Measurements from ENCODE around the gene ANXA2R.
"Not testable (repeated sequence)": the region's sequence is repeated elsewhere in the genome, so short reads cannot be mapped to it uniquely, and the experiment has no call there.

ANXA2R gene

GRCh38 chr5:43074987-43075318 lies 34.8 kb upstream of the ANXA2R start:
- TF ChIP-seq, protein P1, sequence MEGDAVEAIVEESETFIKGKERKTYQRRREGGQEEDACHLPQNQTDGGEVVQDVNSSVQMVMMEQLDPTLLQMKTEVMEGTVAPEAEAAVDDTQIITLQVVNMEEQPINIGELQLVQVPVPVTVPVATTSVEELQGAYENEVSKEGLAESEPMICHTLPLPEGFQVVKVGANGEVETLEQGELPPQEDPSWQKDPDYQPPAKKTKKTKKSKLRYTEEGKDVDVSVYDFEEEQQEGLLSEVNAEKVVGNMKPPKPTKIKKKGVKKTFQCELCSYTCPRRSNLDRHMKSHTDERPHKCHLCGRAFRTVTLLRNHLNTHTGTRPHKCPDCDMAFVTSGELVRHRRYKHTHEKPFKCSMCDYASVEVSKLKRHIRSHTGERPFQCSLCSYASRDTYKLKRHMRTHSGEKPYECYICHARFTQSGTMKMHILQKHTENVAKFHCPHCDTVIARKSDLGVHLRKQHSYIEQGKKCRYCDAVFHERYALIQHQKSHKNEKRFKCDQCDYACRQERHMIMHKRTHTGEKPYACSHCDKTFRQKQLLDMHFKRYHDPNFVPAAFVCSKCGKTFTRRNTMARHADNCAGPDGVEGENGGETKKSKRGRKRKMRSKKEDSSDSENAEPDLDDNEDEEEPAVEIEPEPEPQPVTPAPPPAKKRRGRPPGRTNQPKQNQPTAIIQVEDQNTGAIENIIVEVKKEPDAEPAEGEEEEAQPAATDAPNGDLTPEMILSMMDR (IDR thresholded peaks at IDR 0.05; ENCODE audit: control insufficient read depth, insufficient read depth, low read depth, low read length, missing control alignments) = no peak
- H3K4me3 ChIP-seq (ENCODE audit: control insufficient read depth, low read depth, low read length) = no peak overlapping the region
- DNase-seq (ENCODE audit: low read depth) = no peak

GRCh38 chr5:43073597-43074546 lies 33.8 kb upstream of the ANXA2R start:
- DNase-seq (ENCODE audit: low read depth) = no peak
- no peak overlapping the region for H3K4me3 ChIP-seq (ENCODE audit: control insufficient read depth, low read depth, low read length)
- TF ChIP-seq, protein P1 (IDR thresholded peaks at IDR 0.05; ENCODE audit: control insufficient read depth, insufficient read depth, low read depth, low read length, missing control alignments) = peak; percentile 70

- not testable (repeated sequence) for H3K4me3 ChIP-seq (ENCODE audit: control insufficient read depth, low read depth, low read length); DNase-seq (ENCODE audit: low read depth)
Measured at GRCh38 chr5:43069401-43069720, 29.2 kb upstream of the ANXA2R start.

- peak overlapping the region; percentile 75 for H3K4me3 ChIP-seq (ENCODE audit: control insufficient read depth, low read depth, low read length)
- TF ChIP-seq, protein P1 (IDR thresholded peaks at IDR 0.05; ENCODE audit: control insufficient read depth, insufficient read depth, low read depth, low read length, missing control alignments) = no peak
- DNase-seq (ENCODE audit: low read depth) = no peak
Measured at GRCh38 chr5:43068037-43068436, 27.9 kb upstream of the ANXA2R start.

- peak overlapping the region; percentile 75 for H3K4me3 ChIP-seq (ENCODE audit: control insufficient read depth, low read depth, low read length)
- no peak for DNase-seq (ENCODE audit: low read depth)
- TF ChIP-seq, protein P1 (IDR thresholded peaks at IDR 0.05; ENCODE audit: control insufficient read depth, insufficient read depth, low read depth, low read length, missing control alignments) = no peak
Measured at GRCh38 chr5:43066799-43067741, 27.0 kb upstream of the ANXA2R start.

GRCh38 chr5:43065948-43066798 lies 26.1 kb upstream of the ANXA2R start:
- TF ChIP-seq, protein P1 (IDR thresholded peaks at IDR 0.05; ENCODE audit: control insufficient read depth, insufficient read depth, low read depth, low read length, missing control alignments) = no peak
- no peak for DNase-seq (ENCODE audit: low read depth)
- H3K4me3 ChIP-seq (ENCODE audit: control insufficient read depth, low read depth, low read length) = peak overlapping the region; percentile 75

All from AG09309 (cell line).